Activated CD4-positive, alpha-beta memory T cell treated with anti-CD3 and anti-CD28 coated beads for 36 hours (primary cell): ENCODE data around the gene NLRP14. TPM values are rescaled to one million over a fixed set of nuclear protein-coding genes. Genes with fewer than 3 reads are reported as not detected.

Experiments used
- total RNA-seq, 2 experiments: library from RNA; stranded (reverse); gene quantifications; one replicate each; pipeline ENCODE4 v1.2.3, GENCODE V29; 2021

The NLRP14 gene
- total RNA-seq, 2 experiments from 2014 or later: 0.07 TPM; not detected in 1

Other genes with a start within 250 kb of the NLRP14 start
- gene OR2AG2, start 248.5 kb upstream of the NLRP14 start, total RNA-seq: not detected
- gene OR2AG1, start 237.5 kb upstream of the NLRP14 start, total RNA-seq: not detected
- not detected for gene OR6A2, start 220.8 kb upstream of the NLRP14 start, total RNA-seq
- not detected for gene OR10A5, start 174.8 kb upstream of the NLRP14 start, total RNA-seq
- not detected for gene OR10A2, start 157.4 kb upstream of the NLRP14 start, total RNA-seq
- gene OR10A4, start 143.9 kb upstream of the NLRP14 start, total RNA-seq: not detected
- not detected for gene OR2D2, start 128.0 kb upstream of the NLRP14 start, total RNA-seq
- not detected for gene OR2D3, start 99.5 kb upstream of the NLRP14 start, total RNA-seq
- gene ZNF215, start 94.1 kb upstream of the NLRP14 start, total RNA-seq: under 1 TPM; 0.57 to 0.68 TPM
- gene ZNF214, start 133 bp upstream of the NLRP14 start, total RNA-seq: not detected
- not detected for gene RBMXL2, start 68.5 kb downstream of the NLRP14 start, total RNA-seq
- not detected for gene SYT9, start 231.4 kb downstream of the NLRP14 start, total RNA-seq